NCI-H2227 treated with DMSO at 0.1 percent for 48 hours (cell line): ENCODE data around the gene ACOT12.
A peak's percentile ranks its signal among the peaks of the same experiment; 100 is the strongest.
"Not testable (repeated sequence)": the region's sequence is repeated elsewhere in the genome, so short reads cannot be mapped to it uniquely, and the experiment has no call there.

Source experiments
- DNase-seq: peaks from one replicate; lab custom pipeline; 2025; lab: John Stamatoyannopoulos, UW

Gene ACOT12

DNA sequence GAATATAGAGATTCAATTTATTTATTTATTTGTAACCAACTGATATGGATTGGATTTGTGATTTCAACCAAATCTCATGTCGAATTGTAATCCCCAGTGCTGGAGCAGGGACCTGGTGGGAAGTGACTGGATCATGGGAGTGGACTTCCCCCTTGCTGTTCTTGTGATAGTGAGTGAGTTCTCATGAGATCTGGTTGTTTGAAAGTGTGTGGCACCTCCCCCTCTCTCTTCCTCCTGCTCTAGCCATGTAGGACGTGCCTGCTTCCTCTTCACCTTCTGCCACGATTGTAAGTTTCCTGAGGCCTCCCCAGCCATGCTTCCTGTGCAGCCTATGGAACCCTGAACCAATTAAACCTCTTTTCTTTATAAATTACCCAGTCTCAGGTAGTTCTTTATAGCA is 55.7 kb downstream of the ACOT12 start:
- DNase-seq, result not testable (repeated sequence)

DNA sequence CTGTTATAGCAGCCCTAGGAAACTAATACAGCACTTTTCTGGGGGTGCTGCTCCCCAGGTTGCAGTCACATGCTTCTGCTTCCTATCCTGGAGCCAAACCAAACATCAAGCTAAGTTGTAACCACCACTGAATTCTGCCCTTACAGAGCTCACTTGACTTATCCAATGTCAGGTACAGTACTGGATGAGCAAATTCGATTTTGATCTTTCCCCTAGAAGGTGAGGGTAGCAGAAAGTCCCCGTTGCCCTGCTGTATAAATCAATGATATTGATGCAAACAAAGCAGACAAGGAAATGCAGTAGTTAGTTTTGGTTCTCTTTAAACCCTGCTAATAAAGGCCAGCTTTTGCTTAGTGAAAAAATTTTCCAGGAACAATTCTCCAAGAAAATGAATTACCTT is 56.1 kb downstream of the ACOT12 start:
- DNase-seq, result no peak

DNA sequence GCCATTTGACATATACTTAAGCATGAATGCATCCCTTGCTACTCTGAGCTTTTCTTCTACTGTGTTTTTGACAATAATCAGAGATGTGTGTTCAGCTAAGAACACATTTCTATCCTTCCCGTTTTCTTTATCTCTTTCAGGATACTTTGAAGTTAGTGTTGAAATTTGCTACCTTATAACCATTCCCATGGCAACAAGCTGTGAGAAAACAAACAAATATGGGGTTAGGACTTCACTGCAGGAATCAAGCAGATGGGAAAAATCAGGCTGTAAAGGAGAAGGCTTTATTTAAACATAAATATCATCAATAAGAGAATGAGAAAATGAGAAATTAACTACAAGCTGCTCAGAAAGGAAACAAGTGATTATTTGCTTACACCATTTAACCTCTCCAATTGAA is 57.4 kb downstream of the ACOT12 start:
- DNase-seq, result no peak

DNA sequence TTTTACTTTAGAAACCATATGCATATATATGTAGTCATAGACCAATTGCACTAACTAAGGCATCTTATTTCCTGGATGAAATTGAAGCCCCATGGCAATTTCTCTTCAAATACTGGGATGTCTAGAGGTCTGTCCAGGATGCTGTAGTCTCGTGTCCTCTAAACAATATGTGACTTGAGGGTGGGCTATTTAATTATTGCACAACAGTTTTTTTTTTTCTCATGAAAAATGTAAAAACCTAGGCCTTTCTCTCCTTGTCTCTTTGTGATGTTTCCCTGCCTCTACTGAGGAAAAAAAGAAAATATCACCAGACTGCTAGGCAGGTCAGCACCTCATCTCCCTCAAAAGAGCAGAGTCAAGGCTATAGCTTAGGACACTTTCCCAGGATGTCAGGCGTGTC is 58.0 kb downstream of the ACOT12 start:
- no peak for DNase-seq

DNA sequence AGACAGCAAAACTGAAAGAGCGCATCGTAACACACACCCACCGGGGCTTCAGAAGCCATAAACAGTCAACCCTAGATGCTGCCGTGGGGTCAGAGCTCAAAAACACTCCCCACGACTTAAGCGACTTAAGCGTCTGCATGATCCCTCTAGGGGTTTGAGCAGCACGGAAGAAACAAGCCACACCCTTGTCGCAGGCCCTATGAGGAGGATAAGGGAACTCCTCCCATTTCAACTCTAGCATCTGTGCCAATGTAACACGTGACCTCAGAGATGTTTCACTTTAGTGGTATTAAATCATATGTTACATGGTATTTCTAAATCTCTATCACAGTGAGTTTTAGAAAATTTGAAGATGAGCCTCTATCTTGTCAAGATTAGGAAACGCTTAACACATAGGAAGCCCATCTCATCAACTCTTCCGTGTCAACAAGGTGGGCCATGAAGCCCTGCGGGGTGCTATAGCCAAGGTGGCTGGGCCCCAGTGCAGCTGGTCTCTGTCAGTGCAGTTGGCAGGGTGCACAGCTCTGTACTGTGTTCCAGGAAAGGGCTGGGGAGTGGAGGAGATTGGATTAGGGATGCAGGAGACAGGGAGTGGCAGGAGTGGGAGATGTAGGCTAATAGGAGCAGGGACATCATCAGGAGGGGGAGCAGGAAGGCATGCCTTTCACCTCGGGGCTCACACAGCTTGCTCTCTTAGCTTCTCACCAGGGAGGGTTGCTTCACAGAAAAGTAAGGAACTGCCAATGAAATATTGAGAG is 59.5 kb downstream of the ACOT12 start:
- DNase-seq, result no peak

DNA sequence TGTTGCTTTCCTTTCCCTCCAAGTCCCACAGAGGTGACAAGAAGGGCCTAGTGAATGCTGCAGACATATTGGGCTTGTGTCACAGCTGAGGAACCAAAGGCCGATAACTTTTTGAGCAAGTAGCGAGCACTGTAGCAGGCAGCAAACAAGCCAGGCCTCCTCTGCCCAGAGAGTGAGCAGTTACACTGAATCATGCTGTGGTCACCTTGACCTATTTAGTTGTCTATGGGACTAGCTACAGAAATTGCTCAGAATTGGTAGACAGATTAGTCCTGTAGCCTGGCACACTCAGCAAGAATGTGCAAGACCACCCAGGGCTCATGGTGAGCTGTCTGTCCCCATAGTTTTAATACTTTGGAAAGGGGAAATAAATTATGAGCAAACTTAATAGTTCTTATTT is 67.4 kb downstream of the ACOT12 start:
- no peak for DNase-seq

DNA sequence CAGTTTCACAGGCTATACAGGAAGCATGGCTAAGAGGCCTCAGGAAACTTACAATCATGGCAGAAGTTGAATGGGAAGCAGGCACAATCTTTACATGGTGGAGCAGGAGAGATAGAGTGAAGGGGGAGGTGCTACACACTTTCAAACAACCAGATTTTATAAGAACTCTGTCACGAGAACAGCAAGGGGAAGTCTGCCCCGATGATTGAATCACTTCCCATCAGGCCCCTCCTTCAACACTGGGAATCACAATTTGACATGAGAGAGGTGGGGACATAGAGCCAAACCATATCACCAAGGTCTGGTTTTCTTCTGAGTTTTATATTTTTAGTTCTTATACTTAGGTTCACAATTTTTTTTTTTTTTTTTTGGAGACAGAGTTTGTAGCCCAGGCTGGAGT is 76.4 kb downstream of the ACOT12 start:
- no peak for DNase-seq

DNA sequence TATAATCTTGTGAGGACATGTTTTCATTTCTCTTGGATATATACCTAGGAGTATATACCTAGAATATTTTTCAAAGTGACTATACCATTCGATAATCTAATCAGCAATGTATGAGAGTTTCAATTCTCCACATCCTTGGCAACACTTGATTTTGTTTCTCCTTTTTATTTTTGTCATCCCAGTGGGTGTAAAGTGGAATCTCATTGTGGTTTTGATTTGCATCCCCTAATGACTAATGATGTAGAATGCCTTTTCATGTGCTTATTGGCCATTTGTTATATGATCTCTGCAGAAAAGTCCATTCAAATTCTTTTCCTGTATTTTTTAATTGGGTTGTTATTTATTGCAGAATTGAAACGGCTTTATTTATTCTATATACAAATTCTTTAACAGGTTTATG is 77.4 kb downstream of the ACOT12 start:
- DNase-seq, result no peak

DNA sequence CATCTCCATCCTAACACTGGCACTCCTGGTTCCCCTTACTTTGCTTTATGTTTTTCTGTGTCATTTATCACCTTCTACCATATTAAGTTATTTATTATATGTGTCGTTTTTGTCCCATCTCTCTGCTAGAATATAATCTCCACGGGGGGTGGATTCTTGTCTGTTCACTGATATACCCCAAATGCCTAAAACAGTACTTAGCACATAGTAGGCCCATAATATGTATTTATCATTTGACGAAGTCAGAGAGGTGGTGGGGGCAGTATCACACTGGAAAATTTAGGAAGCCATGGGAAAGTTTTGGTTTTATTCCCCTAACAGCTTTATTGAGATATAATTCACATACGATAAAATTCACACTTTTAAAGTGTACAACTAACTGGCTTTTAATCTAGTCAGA is 78.1 kb downstream of the ACOT12 start:
- DNase-seq, result no peak

DNA sequence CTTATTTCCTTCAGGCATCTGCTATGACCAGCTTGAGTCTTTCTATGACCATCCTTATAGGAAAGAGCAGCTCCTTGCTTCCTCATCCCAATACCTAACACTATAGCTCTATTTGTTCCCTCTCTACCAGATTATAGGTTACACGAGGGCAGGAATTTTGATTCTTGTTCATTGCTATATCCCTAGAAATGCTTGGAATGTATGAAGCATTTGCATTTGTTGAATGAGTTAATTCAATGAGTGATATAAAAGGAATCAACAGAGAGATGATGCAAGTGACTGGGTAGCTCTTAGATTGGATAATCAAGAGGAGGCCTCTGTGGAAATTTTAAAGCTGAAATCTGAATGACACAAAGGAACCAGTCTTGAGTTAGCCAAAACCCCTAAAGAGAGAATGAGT is 78.6 kb downstream of the ACOT12 start:
- no peak for DNase-seq

DNA sequence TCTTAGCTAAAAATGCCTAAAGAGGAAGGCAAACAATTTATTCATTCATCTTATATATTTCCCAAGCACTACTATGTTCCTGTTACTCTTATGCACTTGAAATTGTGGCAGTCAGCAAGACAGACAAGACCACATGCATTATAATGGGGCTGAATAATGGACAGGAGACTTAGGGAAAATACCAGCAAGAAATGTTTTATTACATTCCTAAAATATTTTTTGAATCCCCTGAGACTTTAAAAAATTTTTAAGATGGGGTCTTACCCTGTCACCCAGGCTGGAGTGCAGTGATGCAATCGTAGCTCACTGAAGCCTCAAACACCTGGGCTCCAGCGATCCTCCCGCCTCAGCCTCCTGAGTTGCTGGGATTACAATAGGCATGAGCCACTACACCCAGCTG is 79.4 kb downstream of the ACOT12 start:
- no peak for DNase-seq

DNA sequence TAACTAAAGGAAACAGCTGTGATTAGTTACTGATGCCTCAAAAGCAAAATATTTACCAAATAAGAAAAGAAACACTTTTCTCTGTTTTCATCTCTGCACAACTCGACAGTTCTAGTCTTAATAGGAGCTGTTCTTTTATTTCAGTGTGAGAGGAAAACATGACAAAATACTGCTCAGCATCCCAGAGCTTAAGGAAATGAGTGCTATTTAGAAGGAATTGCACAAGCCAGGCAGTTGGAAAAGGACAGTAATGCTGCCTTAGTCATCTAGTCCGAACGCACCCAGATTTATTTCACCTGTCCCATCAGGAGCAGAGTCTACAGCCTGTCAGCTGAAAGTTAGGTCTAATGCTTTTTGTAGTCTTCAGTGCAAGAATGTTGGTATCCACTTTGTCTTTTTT is 80.2 kb downstream of the ACOT12 start:
- DNase-seq, result no peak

DNA sequence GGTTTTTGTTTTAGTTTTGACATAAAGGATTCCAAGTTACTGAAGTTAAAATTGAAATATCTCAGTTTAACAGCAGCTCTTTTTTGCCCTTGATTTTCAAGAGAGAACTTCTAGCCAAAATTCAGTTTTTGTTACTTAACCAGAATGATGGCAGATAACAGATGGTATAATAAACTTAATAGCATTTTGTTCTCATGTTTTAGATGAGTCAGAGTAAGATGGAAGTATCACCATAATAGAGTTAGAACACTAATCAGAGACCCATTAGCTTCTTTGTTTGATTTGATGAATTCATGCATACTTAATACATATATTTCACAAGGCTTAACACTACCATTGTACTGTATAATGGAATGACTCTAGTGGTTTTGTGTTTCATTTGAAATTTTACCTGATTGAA is 80.7 kb downstream of the ACOT12 start:
- no peak for DNase-seq

DNA sequence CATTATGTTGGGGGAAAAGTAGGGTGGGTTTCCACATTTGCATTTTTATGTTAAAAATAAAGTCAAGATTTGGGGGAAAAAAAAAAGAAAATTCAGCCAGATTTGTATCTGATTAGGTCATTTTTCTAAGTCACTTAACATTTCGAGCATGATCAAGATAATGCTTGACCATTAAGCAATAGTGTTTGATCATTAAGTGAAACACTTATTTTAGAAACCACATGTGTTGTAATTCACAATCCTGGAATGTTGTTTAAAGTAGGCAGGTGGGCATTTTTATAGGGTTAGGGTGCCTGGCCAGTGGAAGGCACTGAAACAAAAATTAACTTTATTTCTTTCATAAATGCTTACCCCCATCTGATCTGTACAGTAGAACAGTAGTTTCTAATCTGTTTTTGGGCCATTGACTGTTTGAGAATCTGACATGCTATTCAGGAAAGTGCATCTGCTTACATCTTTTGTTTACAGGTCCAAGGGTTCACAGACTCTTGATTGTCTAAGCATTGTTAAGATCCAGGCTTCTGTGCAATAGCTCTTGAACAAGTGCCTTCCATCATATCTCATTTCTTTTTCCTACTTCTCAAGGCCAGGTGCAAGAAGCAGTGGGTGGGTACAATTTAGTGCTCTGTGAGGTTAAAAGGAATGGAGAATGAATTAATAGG is 83.4 kb downstream of the ACOT12 start:
- DNase-seq, result no peak

DNA sequence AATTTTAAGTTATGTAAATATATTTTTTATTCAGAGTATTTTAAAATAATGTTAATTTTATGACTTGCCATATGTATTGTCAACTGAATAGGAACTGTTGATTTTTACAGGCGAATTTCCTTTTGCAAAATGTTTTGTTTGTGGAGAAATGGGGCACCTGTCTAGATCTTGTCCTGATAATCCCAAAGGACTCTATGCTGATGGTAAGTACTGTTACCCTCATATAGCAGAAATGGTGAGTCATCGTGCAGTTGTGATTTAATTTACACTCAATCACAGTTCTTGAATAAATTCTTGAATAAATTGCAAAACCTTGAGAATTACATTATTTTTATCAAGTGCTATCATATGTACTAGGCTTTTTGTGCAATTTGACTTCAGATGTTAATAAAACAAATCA is 85.1 kb downstream of the ACOT12 start:
- no peak for DNase-seq

DNA sequence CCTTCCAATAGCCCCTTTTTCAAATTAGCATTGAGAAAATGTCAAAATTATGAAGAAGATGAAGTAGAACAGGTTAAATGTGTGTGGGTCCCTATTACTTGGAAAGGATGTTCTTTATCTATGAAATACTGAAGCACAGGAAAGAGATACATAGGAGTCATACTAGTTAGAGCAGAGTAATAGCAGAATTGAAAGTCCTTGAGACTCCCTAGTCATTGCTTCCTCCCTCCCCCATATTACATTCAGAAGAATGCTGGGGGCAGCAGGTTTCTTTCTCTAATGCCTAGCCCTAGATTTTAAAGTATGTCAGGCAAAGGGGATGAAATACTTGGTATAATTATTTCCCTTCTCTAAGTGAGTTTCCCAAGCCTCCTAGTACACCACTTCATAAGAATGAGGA is 88.1 kb downstream of the ACOT12 start:
- DNase-seq, result no peak

DNA sequence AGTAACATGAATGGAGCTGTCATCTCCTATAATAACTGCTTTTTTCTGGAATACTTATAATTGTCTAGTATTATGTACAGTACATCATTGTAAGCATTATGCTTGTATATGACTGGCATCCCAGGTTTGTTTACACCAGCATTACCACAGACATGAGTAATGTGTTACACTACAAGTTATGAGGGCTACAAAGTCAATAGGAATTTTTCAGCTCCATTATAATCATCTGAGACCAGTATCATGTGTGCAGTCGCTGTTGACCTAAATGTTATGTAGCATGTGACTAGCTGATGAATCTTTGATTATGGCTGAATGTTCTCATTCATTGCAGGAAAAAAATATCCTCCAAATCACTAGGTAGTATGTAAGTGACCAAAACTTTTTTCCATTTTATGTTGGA is 90.4 kb downstream of the ACOT12 start:
- DNase-seq, result no peak

DNA sequence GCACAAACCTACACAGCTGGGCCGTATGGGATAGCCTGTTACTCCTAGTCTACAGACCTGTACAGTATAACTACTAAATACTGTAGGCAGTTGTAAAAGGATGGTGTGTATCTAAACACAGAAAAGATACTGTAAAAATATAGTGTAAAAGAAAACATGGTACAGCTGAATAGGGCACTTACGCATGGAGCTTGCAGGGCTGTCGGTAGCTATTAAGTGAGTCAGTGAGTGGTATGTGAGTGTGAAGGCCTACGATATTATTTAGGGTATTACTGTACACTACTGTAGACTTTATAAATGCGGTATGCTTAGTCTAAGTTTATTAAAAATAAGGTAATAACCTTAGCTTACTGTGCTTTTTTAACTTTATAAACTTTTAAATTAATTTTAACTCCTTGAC is 91.3 kb downstream of the ACOT12 start:
- DNase-seq, result no peak

DNA sequence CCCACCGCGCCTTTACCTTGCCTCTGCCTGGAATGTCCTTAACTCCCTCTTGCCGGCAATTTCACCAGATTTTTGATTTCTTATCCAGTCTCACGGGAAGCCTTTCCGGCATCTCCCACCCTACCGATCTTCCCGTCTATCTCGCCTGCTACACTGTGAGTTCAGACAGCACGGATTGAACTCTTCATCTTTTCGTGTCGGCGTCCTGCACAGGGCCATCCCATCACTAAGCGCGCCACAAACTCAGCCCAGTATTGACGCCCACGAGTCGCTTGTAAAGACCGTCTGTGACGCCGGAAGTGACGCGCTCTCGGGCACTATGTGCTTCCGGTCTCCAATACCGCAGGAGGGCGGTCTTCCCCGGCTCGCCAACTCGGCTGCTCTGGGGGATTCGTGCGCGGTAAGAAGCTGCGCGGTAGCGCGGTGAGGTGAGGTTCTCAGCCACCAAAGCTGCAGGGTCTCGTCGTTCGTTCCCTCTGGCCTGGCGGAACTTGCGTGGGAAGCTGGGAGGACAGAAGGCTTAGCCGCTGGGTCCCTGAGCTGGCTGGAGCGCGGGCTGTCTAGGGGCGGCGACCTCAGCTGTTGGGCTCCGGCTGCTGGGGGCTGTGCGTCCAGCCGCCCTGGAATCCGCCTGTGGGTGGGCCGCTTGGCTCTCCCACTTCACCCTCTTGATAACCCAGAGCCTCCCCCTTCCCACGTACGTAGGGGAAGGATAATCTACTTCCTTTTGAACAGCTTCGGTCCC is 92.5 kb downstream of the ACOT12 start, which contains the start of gene ZCCHC9:
Gene ZCCHC9, plus strand, starts transcription at position 317 of the 745 bp plus-strand sequence. CDS start 3,171 bp downstream, outside the sequence.
- peak; percentile 91 for DNase-seq

DNA sequence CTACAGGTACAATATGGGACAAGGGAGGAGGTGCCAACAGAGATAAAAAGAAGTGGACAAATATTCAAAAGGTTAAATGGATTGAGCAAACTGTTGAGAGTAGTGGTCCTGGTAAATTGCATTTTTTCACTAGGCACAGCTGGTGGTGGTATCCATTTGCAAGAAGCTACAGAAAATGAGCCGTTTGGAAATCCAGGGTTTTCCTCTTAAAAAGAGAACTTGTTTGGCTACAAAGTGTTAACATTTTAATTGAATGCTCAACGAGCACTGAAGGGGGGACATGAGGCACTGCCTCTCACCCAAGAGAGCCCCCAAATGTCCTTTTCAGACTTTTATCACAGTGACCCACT is 93.0 kb downstream of the ACOT12 start:
- no peak for DNase-seq

DNA sequence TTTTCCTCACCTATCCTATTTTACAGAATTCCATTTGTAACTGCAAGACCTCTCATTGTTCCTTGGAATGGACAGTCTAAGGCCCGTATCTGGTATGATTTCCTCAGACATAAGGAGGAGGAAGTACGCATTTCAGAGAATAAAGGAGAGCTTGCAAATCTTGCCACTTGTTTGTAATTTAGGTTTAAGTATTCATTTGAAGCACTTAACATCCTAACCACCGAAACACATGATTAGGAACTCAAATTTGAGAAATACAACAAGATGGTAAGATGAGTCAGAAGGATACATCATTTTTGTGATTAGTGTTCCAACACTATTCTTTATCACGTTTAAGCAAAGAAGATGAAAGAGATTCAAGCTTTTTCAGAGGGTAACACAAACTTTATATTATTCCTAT is 96.4 kb downstream of the ACOT12 start:
- DNase-seq, result no peak

DNA sequence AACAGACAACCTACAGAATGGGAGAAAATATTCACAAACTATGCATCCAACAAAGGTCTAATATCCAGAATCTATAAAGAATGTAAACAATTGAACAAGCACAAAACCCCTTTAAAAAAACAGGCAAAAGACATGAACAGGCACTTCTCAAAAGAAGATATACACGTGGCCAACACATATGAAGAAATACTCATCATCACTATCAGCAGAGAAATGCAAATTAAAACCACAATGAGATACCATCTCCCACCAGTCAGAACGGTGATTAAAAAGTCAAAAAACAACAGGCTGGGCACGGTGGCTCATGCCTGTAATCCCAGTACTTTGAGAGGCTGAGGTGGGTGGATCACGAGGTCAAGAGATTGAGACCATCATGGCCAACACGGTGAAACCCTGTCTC is 99.9 kb downstream of the ACOT12 start:
- not testable (repeated sequence) for DNase-seq

DNA sequence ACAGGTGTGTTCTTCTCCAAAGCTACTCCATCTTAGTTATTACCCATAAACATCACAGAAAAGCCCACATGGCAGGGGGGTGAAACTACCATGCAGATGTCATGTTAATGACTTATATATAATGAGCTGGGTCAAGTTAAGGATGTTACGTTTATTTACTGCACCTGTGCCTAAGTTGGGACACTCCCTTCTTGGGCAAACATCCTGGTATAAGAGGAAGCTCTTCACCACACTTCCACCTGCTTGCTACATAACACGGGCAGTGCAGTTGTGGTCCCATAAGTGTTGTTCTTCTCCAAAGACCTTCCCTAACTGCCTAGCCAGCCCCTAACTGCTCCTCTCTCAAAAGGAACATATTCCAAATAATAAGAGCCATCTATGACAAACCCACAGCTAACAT is 101.8 kb downstream of the ACOT12 start:
- no peak for DNase-seq
